ENCODE measurements around the gene TTC1. TPM values are rescaled to one million over a fixed set of nuclear protein-coding genes. Genes with fewer than 3 reads are reported as not detected.

The TTC1 gene
- total and polyA plus RNA-seq, 9 of the 15 experiments (the other 6 are each of a cell fraction or from before 2014, with no cell fraction given) = 51.9 to 173 (median 87.7) TPM

DNA sequence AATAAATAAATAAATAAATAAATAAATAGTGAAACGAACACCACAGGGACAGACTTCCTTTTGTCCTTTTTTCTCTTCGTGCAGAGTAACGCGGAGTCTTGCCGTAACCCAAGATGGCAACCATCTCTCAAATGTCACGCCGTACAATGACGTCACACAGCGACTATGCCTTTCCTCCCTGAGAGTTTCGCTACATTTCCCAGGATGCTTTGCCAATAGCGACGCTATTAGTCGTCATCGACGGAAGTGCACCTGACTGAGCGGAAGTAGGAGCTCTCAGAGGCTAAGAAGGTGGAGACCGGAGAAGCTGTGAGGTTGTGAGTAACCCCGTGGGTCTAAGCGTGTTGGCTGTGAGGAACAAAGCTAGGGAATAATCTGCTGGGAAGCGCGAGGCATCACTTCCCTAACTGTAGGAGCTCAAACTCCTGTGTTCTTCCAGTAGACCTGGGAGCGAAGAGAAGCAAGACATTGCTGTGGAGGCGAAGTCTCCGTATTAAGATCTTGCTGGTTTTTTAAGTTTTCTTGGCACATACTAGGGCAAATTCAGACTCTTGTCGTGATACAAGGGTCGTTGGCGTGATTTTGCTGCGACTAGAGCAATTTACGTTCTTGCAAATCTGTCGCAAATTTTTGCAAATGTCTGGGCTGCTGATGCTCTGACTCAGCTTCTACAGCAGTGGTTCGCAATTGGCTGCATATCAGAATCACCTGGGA, at the start of gene TTC1 (continued):
- TF ChIP-seq, protein P1, sequence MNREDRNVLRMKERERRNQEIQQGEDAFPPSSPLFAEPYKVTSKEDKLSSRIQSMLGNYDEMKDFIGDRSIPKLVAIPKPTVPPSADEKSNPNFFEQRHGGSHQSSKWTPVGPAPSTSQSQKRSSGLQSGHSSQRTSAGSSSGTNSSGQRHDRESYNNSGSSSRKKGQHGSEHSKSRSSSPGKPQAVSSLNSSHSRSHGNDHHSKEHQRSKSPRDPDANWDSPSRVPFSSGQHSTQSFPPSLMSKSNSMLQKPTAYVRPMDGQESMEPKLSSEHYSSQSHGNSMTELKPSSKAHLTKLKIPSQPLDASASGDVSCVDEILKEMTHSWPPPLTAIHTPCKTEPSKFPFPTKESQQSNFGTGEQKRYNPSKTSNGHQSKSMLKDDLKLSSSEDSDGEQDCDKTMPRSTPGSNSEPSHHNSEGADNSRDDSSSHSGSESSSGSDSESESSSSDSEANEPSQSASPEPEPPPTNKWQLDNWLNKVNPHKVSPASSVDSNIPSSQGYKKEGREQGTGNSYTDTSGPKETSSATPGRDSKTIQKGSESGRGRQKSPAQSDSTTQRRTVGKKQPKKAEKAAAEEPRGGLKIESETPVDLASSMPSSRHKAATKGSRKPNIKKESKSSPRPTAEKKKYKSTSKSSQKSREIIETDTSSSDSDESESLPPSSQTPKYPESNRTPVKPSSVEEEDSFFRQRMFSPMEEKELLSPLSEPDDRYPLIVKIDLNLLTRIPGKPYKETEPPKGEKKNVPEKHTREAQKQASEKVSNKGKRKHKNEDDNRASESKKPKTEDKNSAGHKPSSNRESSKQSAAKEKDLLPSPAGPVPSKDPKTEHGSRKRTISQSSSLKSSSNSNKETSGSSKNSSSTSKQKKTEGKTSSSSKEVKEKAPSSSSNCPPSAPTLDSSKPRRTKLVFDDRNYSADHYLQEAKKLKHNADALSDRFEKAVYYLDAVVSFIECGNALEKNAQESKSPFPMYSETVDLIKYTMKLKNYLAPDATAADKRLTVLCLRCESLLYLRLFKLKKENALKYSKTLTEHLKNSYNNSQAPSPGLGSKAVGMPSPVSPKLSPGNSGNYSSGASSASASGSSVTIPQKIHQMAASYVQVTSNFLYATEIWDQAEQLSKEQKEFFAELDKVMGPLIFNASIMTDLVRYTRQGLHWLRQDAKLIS (CRISPR knock-in tag; IDR thresholded peaks at IDR 0.05) = no peak
- TF ChIP-seq, protein P2, sequence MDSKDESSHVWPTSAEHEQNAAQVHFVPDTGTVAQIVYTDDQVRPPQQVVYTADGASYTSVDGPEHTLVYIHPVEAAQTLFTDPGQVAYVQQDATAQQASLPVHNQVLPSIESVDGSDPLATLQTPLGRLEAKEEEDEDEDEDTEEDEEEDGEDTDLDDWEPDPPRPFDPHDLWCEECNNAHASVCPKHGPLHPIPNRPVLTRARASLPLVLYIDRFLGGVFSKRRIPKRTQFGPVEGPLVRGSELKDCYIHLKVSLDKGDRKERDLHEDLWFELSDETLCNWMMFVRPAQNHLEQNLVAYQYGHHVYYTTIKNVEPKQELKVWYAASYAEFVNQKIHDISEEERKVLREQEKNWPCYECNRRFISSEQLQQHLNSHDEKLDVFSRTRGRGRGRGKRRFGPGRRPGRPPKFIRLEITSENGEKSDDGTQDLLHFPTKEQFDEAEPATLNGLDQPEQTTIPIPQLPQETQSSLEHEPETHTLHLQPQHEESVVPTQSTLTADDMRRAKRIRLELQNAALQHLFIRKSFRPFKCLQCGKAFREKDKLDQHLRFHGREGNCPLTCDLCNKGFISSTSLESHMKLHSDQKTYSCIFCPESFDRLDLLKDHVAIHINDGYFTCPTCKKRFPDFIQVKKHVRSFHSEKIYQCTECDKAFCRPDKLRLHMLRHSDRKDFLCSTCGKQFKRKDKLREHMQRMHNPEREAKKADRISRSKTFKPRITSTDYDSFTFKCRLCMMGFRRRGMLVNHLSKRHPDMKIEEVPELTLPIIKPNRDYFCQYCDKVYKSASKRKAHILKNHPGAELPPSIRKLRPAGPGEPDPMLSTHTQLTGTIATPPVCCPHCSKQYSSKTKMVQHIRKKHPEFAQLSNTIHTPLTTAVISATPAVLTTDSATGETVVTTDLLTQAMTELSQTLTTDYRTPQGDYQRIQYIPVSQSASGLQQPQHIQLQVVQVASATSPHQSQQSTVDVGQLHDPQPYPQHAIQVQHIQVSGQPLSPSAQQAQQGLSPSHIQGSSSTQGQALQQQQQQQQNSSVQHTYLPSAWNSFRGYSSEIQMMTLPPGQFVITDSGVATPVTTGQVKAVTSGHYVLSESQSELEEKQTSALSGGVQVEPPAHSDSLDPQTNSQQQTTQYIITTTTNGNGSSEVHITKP (IDR thresholded peaks at IDR 0.05; ENCODE audit: partially characterized antibody) = no peak
- TF ChIP-seq TAL1 (IDR thresholded peaks at IDR 0.05) (no peak), NFIX (CRISPR knock-in tag; IDR thresholded peaks at IDR 0.05; ENCODE audit: low read depth) (no peak), NCOA6 (IDR thresholded peaks at IDR 0.05) (no peak), JUNB (CRISPR knock-in tag; conservative IDR thresholded peaks at IDR 0.05) (peak; percentile 91), HLTF (IDR thresholded peaks at IDR 0.05) (no peak), RCOR1 (IDR thresholded peaks at IDR 0.05; ENCODE audit: borderline replicate concordance in 1 of 2, low read depth in 2 of 2, low read length in 2 of 2) (0 out of 4 replicates have a peak, but pooled peaks of 1 of the 2 experiments have one; percentile 18), ZNF197 (CRISPR knock-in tag; IDR thresholded peaks at IDR 0.05; ENCODE audit: low read depth) (no peak), ZNF324 (CRISPR knock-in tag; IDR thresholded peaks at IDR 0.05) (no peak), NFATC3 (IDR thresholded peaks at IDR 0.05) (no peak), RBM22 (IDR thresholded peaks at IDR 0.05; ENCODE audit: low read depth, low read length, poor library complexity, severe bottlenecking) (no peak), KLF6 (CRISPR knock-in tag; IDR thresholded peaks at IDR 0.05; ENCODE audit: borderline replicate concordance) (no peak), NR2C2 (CRISPR knock-in tag; IDR thresholded peaks at IDR 0.05) (0 out of 2 replicates have a peak, but pooled peaks have one; percentile 19), NR2C2 (tag; IDR thresholded peaks at IDR 0.05) (peak; percentile 91), FOSL1 (tag; conservative IDR thresholded peaks at IDR 0.05) (peak; percentile 63), EZH2 (IDR thresholded peaks at IDR 0.05; ENCODE audit: borderline replicate concordance, low read depth, low read length) (no peak), ZNF766 (CRISPR knock-in tag; conservative IDR thresholded peaks at IDR 0.05) (no peak), PTTG1 (tag; IDR thresholded peaks at IDR 0.05; ENCODE audit: low read depth) (no peak), SREBF2 (CRISPR knock-in tag; IDR thresholded peaks at IDR 0.05) (no peak)
- TF ChIP-seq, protein P3, sequence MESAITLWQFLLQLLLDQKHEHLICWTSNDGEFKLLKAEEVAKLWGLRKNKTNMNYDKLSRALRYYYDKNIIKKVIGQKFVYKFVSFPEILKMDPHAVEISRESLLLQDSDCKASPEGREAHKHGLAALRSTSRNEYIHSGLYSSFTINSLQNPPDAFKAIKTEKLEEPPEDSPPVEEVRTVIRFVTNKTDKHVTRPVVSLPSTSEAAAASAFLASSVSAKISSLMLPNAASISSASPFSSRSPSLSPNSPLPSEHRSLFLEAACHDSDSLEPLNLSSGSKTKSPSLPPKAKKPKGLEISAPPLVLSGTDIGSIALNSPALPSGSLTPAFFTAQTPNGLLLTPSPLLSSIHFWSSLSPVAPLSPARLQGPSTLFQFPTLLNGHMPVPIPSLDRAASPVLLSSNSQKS (CRISPR knock-in tag; IDR thresholded peaks at IDR 0.05) = no peak

Measured in K562 (cell line).